HL-60/S4 (cell line): Measurements from ENCODE around the gene MALL.
"Not testable (repeated sequence)": the region's sequence is repeated elsewhere in the genome, so short reads cannot be mapped to it uniquely, and the experiment has no call there.

ENCODE experiments used
- in situ Hi-C: fragments of 300-500 bp; cut with MboI; formaldehyde crosslinking; loops from 2 replicates; pipeline ENCODE4 v1.14.3; 2022; ENCODE audit warnings: low sequenced_read_pairs

The MALL gene

DNA sequence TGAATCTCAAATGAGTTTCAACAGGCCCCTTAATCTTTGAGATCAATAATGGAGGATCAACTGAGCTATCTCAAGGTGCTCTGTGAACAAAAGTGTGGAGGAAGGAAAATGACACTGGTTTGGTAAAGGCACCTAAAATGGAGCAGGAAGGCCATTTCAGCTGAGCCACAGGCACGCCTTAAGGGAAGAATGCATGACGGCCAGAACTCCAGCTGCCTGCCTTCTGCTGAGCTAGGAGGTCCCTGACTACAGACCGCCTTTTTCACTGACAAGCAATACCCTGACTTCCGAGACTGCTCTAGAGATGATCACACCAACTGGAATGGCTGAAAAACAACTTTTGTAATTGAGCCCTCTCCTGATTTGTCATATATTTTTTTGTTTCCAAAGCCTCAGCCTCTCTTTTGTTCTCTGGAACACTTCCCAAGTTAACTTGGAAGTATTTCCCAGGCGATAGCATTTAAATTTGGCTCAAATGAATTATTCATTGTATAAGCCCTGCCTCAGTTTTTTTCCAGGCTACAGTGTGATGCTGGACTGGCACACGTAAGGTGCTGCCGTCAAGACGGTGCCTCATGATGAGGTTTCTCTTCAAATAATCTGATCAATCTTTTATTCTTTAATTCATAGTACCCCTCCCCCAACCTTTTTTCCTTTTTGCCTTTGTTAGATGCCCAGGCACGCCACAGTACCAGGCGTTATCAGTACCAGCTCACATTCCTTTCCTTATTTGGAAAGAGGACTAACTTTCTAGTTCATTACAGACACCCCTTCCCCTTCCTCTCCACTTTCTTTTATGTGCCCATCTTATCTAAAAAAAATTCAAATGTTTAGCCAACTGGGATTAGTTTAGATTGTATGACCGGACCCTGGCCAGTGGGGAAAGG is 60.9 kb downstream of the MALL start:
- in situ Hi-C loops, result not testable (repeated sequence)

DNA sequence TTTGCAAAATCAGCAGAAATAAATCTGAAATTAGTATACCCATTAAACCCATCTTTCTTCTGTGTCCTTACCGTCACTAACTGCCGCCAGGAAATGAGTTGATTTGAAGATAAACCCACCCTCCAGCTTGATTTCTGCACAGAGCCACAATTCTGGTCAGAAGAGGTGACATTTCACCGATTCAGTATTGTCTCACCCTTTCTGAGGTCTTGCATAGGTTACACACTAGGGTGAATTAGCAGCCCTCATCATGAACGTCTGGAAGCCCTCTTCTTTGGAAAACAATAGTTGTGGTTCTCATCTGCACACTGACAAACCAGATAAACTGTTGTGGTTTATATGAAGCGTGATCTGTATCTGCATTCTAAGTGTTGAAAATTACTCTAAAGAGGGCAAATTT is 61.9 kb downstream of the MALL start:
- in situ Hi-C loops, result not testable (repeated sequence)

DNA sequence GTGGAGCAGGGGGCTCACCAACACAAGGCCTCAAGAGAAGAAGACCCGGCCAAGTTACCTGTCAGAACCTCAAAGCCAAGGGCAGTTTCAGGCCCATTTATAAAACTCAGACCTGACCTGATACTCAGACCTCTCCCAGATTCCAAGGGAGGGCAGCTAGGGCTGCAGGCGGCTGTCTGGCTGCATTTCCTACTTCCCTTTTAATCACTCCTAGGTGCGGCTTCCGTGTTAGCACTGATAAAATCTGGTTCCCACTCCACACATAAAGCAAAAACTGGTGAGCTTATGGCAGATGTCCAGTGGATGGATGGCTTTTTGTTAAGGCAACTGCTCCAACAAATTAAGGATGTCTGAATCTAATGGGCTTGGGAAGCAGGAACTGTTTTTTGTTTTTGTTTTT is 63.5 kb downstream of the MALL start:
- in situ Hi-C loops, result not testable (repeated sequence)

DNA sequence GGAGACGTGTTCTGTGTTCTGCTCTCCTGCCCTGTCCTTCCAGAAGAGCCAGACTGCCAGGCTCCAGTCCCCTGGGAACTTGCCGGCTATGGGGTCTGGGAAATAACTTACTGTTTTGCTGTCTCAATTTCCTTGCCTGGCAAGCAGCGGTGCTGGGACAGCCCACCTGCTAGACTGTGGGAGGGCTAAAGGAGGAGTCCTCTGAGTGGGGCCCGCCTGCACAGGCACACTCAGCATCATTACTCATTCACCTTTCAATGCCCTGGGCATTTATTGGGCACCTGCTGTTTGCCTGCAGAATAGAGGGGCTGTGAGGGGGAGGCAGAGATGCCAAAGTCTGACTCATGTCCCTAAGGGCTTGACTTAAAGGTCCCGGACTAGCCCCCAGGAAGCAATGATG is 65.4 kb downstream of the MALL start:
- in situ Hi-C loops, result not testable (repeated sequence)

DNA sequence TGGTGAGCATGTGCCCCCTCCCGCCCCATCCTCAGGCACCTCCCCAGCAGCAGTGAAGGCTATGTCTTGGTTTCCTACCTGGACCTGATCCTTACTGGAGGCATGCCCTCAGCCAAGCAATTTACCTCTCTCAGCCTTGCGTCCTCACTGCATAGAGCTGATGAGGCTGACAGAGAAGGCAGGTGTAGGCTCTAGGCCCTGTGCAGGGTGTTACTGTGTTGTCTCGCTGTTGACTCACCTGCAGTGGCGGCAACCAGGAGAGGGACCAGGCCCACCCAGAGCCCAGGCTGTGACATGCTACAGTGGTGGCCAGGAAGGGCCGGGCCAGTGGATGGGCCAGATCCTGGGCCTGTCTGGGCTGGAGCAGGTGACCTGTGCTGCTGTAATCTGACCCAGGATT is 65.9 kb downstream of the MALL start:
- in situ Hi-C loops, result not testable (repeated sequence)

DNA sequence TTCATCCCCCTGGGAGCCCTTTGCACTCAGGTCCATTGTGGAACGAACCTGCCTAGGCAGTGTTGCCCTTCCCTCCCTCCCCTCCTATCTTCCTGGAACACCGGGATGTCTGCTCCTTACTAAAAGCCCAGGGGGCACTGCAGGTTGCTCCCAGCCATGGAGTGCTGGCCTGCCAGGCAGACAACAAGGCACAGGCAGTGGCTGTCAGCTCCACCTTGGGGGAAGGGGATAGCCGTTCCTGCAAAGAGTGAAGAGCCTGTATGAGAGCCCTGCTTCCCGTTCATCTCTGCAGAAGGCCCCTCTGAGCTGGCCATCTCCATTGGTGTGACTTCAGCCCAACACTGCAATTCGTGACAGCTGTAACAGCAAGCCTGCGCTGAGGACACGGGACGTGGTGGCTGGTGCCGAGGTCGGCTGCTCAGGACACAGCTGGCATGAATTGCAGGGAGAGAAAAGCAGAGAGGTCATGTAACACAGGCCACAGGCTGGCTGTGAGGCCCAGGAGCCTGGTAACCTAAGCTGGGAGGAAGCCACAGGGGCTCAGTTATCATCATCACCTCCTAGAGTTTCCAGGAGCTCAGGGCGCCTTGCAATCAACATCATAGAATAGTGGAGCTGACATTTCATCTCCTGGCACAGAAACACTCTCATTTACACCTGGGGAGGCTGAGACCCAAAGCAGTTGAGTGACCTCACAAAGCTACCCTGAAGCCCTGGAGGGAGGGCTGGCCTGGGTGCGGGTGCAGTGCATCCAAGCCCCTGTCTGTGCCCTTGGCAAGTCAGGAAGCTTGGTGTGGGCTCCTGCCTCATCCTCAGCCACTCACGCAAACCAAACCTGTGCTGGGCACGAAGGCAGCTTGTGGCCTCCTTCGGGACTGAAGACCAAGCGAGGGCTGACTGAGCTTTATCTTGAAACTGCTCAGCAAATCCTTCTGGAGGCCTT is 67.1 kb downstream of the MALL start:
- in situ Hi-C loops, result not testable (repeated sequence)

- in situ Hi-C loops, result not testable (repeated sequence)
Measured at GRCh38 chr2:110047225-110047624, 68.4 kb downstream of the MALL start.

- in situ Hi-C loops, result not testable (repeated sequence)
Measured at GRCh38 chr2:110041941-110042660, 73.5 kb downstream of the MALL start.

GRCh38 chr2:110037336-110037735 is 78.3 kb downstream of the MALL start:
- in situ Hi-C loops, result not testable (repeated sequence)

GRCh38 chr2:110035384-110035783 is 80.2 kb downstream of the MALL start:
- in situ Hi-C loops, result not testable (repeated sequence)

GRCh38 chr2:110034935-110035334 is 80.7 kb downstream of the MALL start:
- in situ Hi-C loops, result not testable (repeated sequence)
